ENCODE measurements around the gene ZNF483.

Gene ZNF483

DNA sequence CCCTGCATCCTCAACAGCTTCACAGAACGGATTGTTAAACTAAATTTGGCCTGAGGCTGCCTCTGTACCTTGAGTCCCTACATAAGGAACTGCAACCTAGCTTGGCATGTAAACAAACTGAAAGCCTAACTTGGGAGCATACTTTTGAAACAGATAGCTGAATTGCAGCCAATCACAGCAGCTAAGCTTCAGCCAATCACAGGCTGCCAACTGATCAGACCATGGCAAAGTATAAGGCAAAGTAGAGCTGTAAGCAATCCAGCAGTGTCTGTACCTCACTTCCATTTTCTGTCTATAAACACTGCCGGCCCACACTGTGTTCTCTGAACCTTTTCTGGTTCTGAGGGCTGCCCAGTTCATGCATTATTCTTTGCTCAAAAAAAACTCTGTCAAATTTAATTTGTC, 8.9 kb upstream of the ZNF483 start:
- DNase-seq (ENCODE audit: low read depth), result peak; percentile 47
- no peak overlapping the region for H3K4me3 ChIP-seq (ENCODE audit: low read length)
- TF ChIP-seq, protein P1, sequence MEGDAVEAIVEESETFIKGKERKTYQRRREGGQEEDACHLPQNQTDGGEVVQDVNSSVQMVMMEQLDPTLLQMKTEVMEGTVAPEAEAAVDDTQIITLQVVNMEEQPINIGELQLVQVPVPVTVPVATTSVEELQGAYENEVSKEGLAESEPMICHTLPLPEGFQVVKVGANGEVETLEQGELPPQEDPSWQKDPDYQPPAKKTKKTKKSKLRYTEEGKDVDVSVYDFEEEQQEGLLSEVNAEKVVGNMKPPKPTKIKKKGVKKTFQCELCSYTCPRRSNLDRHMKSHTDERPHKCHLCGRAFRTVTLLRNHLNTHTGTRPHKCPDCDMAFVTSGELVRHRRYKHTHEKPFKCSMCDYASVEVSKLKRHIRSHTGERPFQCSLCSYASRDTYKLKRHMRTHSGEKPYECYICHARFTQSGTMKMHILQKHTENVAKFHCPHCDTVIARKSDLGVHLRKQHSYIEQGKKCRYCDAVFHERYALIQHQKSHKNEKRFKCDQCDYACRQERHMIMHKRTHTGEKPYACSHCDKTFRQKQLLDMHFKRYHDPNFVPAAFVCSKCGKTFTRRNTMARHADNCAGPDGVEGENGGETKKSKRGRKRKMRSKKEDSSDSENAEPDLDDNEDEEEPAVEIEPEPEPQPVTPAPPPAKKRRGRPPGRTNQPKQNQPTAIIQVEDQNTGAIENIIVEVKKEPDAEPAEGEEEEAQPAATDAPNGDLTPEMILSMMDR (IDR thresholded peaks at IDR 0.05; ENCODE audit: insufficient read depth, low read depth, low read length, missing control alignments), result no peak

DNA sequence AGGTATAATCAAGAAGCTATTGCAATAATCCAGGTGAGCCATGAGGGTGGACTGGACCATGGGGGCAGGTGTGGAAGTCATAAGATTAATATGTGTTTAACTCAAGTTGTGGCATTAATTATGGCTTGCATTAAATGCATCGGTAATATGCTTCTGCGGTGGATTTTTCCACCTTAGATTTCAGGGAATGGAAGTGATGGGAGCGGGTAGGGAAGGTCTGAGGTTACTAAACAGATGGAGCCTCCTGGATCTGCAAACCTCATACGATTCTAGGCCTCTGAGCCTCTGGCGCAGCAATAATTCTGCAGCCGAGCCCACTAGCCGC, 286 bp upstream of the ZNF483 start:
- TF ChIP-seq, protein P1 (IDR thresholded peaks at IDR 0.05; ENCODE audit: insufficient read depth, low read depth, low read length, missing control alignments), result no peak
- H3K4me3 ChIP-seq (ENCODE audit: low read length), result peak overlapping the region; percentile 75
- DNase-seq (ENCODE audit: low read depth), result no peak

DNA sequence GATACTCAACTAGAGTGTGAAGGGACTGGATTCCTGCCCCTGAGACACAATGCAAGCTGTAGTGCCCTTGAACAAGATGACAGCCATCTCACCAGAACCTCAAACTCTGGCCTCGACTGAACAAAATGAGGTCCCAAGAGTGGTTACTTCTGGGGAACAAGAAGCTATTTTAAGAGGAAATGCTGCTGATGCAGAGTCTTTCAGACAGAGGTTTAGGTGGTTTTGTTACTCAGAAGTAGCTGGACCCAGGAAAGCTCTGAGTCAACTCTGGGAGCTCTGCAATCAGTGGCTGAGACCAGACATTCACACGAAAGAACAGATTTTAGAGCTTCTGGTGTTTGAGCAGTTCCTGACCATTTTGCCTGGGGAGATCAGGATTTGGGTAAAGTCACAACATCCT, 2.4 kb downstream of the ZNF483 start:
- TF ChIP-seq, protein P1 (IDR thresholded peaks at IDR 0.05; ENCODE audit: insufficient read depth, low read depth, low read length, missing control alignments), result no peak
- DNase-seq (ENCODE audit: low read depth), result peak; percentile 14
- H3K4me3 ChIP-seq (ENCODE audit: low read length), result no peak overlapping the region

DNA sequence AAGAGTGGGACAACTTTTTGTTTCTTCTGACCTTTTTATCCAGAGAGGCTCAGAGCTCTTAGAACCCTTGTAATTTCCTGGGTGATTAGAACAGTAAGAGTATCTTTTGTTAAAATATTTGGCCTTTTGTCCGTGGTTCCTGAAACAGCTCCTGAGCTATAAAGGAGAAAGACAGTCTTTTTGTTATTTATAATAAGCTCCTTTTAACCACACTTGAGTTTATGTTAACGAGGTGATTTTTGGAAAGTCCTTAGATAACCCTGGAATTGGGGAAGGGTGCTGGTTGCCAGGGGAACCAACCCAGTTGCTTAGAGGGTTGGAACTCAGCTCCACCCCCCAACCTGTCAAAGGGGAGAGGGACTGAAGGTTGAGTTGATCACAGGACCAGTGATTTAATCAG, 4.8 kb downstream of the ZNF483 start:
- TF ChIP-seq, protein P1 (IDR thresholded peaks at IDR 0.05; ENCODE audit: insufficient read depth, low read depth, low read length, missing control alignments), result no peak
- H3K4me3 ChIP-seq (ENCODE audit: low read length), result no peak overlapping the region
- no peak for DNase-seq (ENCODE audit: low read depth)

DNA sequence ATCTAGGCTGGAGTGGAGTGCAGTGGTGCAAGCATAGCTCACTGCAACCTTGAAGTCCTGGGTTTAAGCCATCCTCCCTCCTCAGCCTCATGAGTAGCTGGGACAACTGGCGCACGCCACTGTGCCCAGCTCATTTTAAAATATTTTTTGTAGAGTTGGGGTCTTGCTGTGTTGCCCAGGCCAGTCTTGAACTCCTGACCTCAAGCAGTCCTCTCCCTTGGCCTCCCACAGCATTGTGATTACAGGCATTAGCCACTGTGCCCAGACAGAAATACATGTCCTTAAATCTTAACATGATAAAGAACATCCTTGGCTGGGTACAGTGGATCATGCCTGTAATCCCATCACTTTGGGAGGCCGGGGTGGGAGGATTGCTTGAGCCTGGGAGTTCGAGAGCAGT, 6.7 kb downstream of the ZNF483 start:
- no peak for DNase-seq (ENCODE audit: low read depth)
- TF ChIP-seq, protein P1 (IDR thresholded peaks at IDR 0.05; ENCODE audit: insufficient read depth, low read depth, low read length, missing control alignments), result no peak
- no peak overlapping the region for H3K4me3 ChIP-seq (ENCODE audit: low read length)

DNA sequence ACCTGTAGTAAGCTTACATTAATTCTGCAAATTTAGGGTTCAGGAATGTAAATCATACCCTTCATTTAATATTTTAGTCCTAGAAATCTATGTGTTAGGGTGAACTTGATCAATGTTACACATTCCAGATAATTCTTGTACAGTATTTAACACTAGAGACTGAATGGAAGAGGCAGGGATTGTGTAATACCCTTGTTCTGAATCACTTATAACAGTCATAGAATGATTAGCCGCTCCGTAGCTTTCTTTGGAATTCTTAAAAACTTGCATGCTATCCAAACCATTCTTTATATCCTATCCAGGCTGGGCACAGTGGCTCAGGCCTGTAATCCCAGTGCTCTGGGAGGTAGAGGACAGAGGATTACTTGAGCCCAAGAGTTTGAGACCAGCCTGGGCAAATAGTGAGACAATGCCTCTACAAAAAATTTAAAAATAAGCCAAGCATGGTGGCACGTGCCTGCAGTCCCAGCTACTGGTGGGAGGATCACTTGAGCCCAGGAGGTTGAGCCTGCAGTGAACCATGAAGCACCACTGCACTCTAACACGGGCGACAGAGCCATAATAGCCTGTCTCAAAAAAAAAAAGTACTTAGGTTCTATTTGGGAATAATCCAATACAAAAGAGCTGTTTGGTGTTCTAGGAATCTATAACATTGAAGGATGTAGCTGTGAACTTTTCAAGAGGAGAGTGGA, 8.3 kb downstream of the ZNF483 start:
- DNase-seq (ENCODE audit: low read depth), result peak; percentile 41
- no peak overlapping the region for H3K4me3 ChIP-seq (ENCODE audit: low read length)
- TF ChIP-seq, protein P1 (IDR thresholded peaks at IDR 0.05; ENCODE audit: insufficient read depth, low read depth, low read length, missing control alignments), result no peak
